Measurements from ENCODE around the gene EPHA7. TPM values are rescaled to one million over a fixed set of nuclear protein-coding genes. Genes with fewer than 3 reads are reported as not detected.

EPHA7 gene
- total RNA-seq, 1 experiment from 2014 or later = 0.17 TPM

GRCh38 chr6:93423542-93423941 lies 4.2 kb upstream of the EPHA7 start:
- no peak overlapping the region for H3K27ac Mint-ChIP-seq (ENCODE audit: unreplicated experiment)
- TF ChIP-seq CTCF (IDR thresholded peaks at IDR 0.05; ENCODE audit: unreplicated experiment) = no peak
- H3K9me3 Mint-ChIP-seq (ENCODE audit: low read depth, unreplicated experiment) = no peaks in the 10 kb centered on the region
- peaks cover 10% of the 10 kb centered on the region for H3K36me3 Mint-ChIP-seq (ENCODE audit: insufficient read depth, unreplicated experiment)
- CTCF ChIA-PET = interaction anchor here (0.7 kb wide), 1 partner anchor 68 kb away, joined by 3 read pairs; no protein-coding TSS in a partner anchor
- DNase-seq = peak; percentile 51
- H3K4me3 Mint-ChIP-seq (ENCODE audit: low read depth, unreplicated experiment) = no peak overlapping the region
- no TSS peak for BruUV-seq (replicated peaks)
- H3K27me3 Mint-ChIP-seq (ENCODE audit: unreplicated experiment) = peaks cover 30% of the 10 kb centered on the region
- intact Hi-C loops (cut with micrococcal nuclease; ENCODE audit: unreplicated experiment) = no loop called here
- no peaks in the 10 kb centered on the region for H3K4me1 Mint-ChIP-seq (ENCODE audit: low read depth, unreplicated experiment)

DNA sequence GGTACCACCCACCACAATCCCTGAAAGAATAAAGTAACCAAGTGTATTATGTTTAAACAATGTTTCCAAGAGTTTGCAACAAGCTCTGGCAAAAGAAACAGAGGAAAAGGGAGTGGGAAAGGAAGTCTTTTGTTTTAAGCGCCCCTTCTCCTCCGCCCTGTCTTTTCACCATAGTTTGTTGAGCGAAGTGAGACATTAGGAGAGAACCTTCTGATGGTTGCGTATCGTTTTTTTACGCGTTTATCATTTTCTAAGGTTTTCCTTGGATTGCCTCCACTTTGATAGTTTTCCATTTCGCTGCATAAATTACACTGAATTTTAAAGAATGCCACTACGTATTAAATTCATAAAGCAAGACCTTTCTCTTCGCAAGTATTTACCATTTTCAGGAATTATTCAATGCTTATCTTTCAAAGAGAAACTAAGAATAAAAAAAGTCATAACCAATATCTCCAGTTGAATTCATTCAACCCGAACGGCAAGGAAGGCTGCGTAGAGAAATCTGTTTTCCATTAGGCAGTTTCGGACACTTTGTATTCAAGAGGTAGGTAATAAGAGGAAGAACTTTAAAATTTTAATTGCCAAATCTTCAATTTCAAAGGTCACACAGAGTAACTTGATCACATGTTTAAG lies 920 bp upstream of the EPHA7 start:
- peaks cover 58% of the 10 kb centered on the region for H3K27me3 Mint-ChIP-seq (ENCODE audit: unreplicated experiment)
- CTCF ChIA-PET = no interaction called here
- intact Hi-C loops (cut with micrococcal nuclease; ENCODE audit: unreplicated experiment) = no loop called here
- H3K9me3 Mint-ChIP-seq (ENCODE audit: low read depth, unreplicated experiment) = no peaks in the 10 kb centered on the region
- H3K36me3 Mint-ChIP-seq (ENCODE audit: insufficient read depth, unreplicated experiment) = peaks cover 21% of the 10 kb centered on the region
- DNase-seq = no peak
- no peak for TF ChIP-seq CTCF (IDR thresholded peaks at IDR 0.05; ENCODE audit: unreplicated experiment)
- H3K4me1 Mint-ChIP-seq (ENCODE audit: low read depth, unreplicated experiment) = peaks cover 8% of the 10 kb centered on the region
- no TSS peak for BruUV-seq (replicated peaks)
- no peak overlapping the region for H3K27ac Mint-ChIP-seq (ENCODE audit: unreplicated experiment)
- peak overlapping the region; percentile 67 for H3K4me3 Mint-ChIP-seq (ENCODE audit: low read depth, unreplicated experiment)

DNA sequence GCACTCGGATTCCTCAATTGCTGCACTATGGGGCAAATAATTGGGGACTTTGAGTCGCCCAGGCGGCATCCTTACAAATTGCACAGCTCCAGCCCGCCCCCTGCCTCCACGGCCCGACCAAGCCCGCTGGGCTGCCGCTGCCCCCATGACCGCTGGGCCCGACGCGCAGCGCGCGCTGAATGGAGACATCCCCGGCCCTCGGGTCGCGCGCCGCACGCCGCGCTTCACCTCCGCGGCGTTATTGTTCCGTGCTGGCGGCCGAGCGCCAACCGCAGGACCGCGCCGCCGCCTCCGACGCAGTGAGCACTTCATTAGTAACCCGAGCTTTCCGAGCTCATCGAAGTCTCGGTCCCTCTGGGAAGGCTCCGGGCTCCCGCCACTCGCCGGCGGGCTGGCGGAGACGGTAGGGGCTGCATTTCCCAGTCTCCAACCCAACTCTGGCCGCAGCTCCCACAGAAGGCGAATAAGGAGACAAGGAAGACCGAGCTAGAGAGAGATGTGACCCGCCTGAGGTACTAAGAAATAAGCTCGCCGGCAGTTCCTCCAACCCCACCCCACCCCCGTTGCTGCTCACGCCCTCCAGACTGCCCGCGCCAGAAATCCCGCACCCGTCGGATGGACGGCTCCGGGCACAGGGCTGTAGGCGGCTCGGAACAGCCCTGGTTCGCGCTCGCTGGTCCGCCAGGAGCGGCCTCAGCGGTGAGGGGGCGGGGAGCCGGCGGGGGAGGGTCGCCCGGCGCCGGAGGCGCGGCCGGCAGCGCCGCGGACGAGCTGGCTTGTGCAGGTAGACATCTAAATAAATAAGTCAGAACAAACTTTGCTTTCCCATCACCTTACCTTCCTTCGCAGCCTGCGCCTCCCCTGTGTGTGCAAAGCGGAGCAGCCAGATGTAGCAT lies 703 bp downstream of the EPHA7 start:
- intact Hi-C loops (cut with micrococcal nuclease; ENCODE audit: unreplicated experiment) = no loop called here
- H3K4me3 Mint-ChIP-seq (ENCODE audit: low read depth, unreplicated experiment) = peak overlapping the region; percentile 67

GRCh38 chr6:93418033-93418407 lies 1.3 kb downstream of the EPHA7 start:
- peaks cover 58% of the 10 kb centered on the region for H3K27me3 Mint-ChIP-seq (ENCODE audit: unreplicated experiment)
- peak overlapping the region; percentile 67 for H3K4me3 Mint-ChIP-seq (ENCODE audit: low read depth, unreplicated experiment)
- BruUV-seq (replicated peaks) = no TSS peak
- no peak for DNase-seq
- H3K27ac Mint-ChIP-seq (ENCODE audit: unreplicated experiment) = no peak overlapping the region
- peaks cover 8% of the 10 kb centered on the region for H3K4me1 Mint-ChIP-seq (ENCODE audit: low read depth, unreplicated experiment)
- intact Hi-C loops (cut with micrococcal nuclease; ENCODE audit: unreplicated experiment) = no loop called here
- CTCF ChIA-PET = no interaction called here
- TF ChIP-seq CTCF (IDR thresholded peaks at IDR 0.05; ENCODE audit: unreplicated experiment) = no peak
- peaks cover 21% of the 10 kb centered on the region for H3K36me3 Mint-ChIP-seq (ENCODE audit: insufficient read depth, unreplicated experiment)
- H3K9me3 Mint-ChIP-seq (ENCODE audit: low read depth, unreplicated experiment) = no peaks in the 10 kb centered on the region

More for the DNA sequence above, 703 bp downstream of the EPHA7 start:
- TF ChIP-seq CTCF (IDR thresholded peaks at IDR 0.05; ENCODE audit: unreplicated experiment) = no peak
- CTCF ChIA-PET = no interaction called here
- no TSS peak for BruUV-seq (replicated peaks)
- Mint-ChIP-seq H3K9me3 (ENCODE audit: low read depth, unreplicated experiment) (no peaks in the 10 kb centered on the region), H3K27ac (ENCODE audit: unreplicated experiment) (no peak overlapping the region), H3K4me1 (ENCODE audit: low read depth, unreplicated experiment) (peaks cover 8% of the 10 kb centered on the region), H3K36me3 (ENCODE audit: insufficient read depth, unreplicated experiment) (peaks cover 21% of the 10 kb centered on the region), H3K27me3 (ENCODE audit: unreplicated experiment) (peaks cover 58% of the 10 kb centered on the region)
- DNase-seq = peak; percentile 14
